ENCODE data around the gene ABCC1.

GRCh38 chr16:16166085-16166484 is 216.7 kb downstream of the ABCC1 start:
- TF ChIP-seq CTCF (IDR thresholded peaks at IDR 0.05) = no peak
- no peak for TF ChIP-seq POLR2A (IDR thresholded peaks at IDR 0.05)
